Measurements from ENCODE around the gene ASB7.

DNA sequence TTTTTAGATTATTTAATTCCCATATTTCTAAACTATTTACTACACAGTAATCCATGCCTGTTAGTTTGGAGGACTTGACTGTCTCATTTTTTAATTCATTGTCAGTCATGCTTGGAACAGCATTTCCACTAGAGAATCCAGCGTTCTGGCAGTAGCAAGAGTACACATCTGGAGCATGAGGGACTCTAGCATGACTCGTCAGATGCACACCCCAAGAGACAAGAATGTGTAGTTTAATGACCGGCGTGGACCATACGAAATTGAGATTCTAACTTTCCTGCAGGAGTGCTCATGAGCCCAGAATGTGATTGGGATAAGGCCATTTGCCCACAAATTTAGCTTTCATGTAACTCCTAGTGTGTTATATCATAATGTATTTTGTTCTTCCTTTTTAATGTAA is 48.9 kb downstream of the ASB7 start:
- TF ChIP-seq POLR2AphosphoS5 (IDR thresholded peaks at IDR 0.05; ENCODE audit: low read depth, low read length) = no peak
- TF ChIP-seq TAF1 (IDR thresholded peaks at IDR 0.05; ENCODE audit: borderline replicate concordance, low read depth, low read length) = no peak
- TF ChIP-seq POLR2A (IDR thresholded peaks at IDR 0.05; ENCODE audit: low read depth, low read length) = no peak

All from GM12892 (cell line).